GM21381 (cell line): ENCODE data around the gene NEU3.
"Not testable (repeated sequence)": the region's sequence is repeated elsewhere in the genome, so short reads cannot be mapped to it uniquely, and the experiment has no call there.

Experiments
- ATAC-seq: cut with Tn5 transposase; IDR thresholded peaks from one replicate; pipeline ENCODE4 v1.9.1; 2021; ENCODE audit warnings: mild to moderate bottlenecking, moderate library complexity; ENCODE audit not compliant: unreplicated experiment

The NEU3 gene

DNA sequence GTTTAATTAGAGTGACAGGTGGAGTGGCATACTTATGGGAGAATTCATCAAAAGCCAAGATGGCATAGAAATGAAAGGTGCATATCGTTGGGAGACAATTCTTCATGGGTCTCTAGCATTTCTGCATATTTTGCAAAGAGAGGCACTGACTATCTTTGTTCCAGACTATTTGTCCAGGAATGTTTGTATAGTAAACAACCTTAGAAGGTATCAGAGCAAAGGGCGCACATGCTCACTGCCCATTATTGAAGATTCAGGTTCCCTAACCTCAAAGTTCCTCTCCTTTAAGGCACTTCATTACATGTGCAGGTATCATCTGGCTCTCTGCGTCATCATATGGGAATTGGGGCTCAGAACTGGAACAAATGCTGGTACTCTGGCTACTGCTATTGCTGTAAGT is 4.7 kb upstream of the NEU3 start:
- ATAC-seq, result no peak

- ATAC-seq, result no peak
Measured at GRCh38 chr11:74984730-74985129, 4.0 kb upstream of the NEU3 start.

DNA sequence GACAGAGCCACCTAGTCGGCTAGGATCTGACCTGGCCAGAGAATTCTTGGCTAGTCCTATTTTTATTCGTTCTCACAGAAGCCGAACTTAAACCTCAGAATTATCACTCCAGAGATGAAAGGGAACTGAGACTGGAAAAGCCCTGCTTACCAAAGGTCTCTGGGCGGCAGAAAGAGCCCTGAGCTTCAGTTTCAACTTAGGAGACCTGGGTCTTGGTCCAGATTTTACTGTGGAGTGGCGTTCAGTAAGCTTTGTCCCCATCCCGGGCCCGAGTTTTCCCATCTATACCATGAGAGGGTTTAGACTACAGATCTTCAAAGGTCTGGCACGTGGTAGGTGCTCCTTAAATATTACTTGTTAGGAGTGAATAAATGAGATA is 516 bp downstream of the NEU3 start:
- ATAC-seq, result peak; percentile 8

- not testable (repeated sequence) for ATAC-seq
Measured at GRCh38 chr11:74990150-74990549, 1.4 kb downstream of the NEU3 start.

DNA sequence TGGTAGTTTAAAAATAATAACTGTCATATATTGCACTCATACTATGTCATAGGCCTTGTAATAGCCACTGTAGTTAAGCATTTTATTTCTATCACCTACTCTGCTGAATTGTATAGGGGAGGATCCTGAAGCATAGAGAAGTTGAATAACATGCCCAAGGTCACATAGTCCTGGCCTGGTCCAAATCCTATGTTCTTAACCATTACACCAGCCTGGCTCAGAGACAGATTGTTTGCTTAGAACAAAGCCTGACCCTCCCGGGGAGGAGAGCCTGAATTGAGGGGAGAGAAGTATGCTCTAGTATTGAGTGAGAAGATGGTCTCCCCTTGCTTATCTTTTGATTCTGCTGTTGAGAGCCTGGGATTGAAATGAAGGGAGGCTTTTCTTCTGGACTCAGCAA is 2.2 kb downstream of the NEU3 start:
- ATAC-seq, result no peak

DNA sequence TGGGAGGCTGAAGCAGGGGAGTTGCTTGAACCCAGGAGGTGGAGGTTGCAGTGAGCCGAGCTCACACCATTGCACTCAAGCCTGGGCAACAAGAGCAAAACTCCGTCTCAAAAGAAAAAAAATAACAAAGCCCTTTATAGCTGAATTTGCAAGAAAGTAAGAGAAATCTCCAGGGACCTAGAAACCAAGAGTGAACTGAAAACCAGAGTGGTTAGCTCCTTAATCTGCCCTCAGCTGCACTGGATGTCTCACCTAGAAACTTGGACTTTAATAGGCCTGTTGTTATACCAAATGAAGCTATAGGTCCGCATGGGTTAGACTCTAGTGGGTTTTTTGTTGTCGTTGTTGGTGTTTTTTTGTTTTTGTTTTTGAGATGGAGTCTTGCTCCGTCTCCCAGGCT is 4.1 kb downstream of the NEU3 start:
- no peak for ATAC-seq

DNA sequence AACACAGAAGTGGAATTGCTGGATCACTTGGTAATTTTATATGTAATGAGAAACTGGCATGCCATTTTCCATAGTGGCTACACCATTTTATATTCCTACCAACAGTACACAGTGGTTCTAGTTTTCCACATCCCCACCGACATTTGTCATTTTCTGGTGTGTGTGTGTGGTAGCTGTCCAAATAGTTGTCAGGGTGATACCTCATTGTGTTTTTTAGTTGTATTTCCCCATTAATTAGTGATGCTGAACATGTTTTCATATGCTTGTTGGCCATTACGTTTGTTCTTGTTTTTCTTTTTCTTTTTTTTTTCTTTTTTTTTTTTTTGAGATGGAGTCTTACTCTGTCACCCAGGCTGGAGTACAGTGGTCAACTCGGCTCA is 12.2 kb downstream of the NEU3 start:
- no peak for ATAC-seq

DNA sequence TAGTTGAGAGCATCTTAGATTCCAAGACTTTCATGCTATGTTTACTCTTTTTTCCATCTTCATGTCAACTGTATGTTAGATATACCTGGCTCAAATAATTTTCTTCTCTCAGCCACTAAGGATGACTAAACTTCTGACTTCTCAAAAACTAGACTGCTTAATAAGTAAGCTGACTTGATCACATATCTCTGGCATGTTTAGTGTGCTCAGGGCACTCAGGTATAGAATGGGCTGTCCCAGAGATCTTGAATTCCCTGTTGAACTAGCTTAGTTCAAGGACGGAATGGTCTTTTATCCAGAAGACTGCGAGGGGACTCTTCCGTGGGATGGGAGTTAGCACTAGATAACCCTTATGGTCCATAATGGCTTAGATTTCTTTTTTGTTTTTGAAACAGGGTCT is 13.0 kb downstream of the NEU3 start:
- ATAC-seq, result no peak

DNA sequence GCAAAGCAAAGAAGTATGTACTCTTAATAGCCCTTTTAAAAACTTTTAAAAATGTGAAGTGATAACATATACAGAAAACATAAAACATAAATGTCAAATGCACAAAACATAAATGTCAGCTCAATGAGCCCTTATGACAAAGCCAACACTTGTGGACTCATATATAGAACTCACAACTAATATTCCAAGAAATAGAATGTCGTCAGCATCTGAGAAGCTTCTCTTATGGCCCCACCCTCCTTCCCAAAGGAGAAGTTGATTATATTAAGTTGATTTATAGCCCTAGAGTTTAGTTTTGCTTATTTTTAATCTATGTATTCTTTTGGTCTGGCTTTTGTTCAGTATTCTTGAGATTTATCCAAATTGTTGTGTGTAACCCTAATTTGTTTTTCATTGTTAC is 13.8 kb downstream of the NEU3 start:
- ATAC-seq, result no peak

DNA sequence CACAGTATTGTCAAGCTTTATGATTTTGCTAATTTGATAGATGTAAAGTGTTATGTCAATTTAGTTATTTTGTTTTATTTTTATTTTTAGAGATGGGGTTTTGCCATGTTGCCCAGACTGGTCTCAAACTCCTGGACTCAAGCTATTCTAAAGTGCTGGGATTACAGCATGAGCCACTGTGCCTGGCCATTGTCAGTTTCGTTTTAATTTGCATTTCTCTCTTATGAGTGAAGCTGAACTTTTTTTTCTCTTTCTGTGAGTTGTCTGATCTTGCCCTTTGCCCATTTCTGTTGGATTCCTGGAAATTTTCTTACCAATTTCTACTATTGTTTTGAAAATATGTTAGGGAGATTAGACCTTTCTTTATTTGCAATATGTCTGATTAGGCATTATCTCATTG is 15.5 kb downstream of the NEU3 start:
- no peak for ATAC-seq

DNA sequence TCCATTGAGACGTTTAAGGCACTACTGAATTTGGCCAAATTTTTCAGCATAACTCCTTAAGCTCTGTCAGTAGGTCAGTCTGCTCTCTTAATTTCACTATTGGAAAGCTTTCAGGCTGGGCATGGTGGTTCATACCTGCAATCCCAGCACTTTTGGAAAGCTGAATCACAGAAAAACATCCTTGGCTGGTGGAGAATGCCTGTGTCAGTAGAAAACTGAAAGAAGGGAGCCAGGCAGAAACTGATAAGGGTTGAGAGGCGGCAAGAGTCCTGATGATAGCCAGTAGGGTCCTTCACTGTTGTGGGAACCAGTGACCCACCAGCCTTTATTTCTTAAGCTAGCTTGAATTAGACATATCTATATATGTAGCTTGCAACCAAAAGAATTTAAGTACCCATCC is 22.6 kb downstream of the NEU3 start:
- ATAC-seq, result no peak

- no peak for ATAC-seq
Measured at GRCh38 chr11:75011872-75012271, 23.1 kb downstream of the NEU3 start.

DNA sequence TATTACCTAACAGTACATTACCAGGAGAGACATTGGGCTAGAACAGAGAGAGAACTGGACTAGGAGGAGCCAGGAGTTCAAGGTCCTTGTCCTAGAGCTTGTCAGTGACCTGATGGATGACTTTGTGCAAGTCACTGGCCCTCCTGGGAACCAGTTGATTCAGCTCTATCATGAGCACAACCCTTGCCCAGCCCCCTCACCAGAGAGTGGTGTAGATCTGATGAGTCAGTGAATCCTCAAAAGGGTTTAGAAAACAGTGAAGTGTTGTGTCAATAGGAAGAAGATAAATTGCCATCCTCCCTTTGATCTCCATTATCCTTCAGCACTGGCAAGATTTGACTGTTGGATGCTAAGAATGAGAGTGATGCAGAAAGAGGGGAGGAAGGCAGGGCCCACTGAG is 24.3 kb downstream of the NEU3 start:
- ATAC-seq, result no peak

GRCh38 chr11:75014129-75014528 is 25.4 kb downstream of the NEU3 start:
- ATAC-seq, result no peak

DNA sequence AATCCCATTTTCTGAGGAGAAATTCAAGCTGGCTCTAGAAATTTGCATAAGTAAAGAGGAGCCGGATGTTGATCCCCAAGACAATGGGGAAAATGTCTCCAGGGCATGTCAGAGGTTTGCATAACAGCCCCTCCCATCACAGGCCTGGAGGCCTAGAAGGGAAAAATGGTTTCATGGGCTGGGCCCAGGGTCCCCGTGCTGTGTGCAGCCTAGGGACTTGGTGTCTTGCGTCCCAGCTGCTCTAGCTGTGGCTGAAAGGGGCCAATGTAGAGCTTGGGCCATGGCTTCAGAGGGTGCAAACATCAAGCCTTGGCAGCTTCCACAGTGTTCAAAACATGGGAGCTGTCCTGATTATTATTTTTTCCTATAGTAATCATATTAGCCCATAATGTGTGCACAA is 30.5 kb downstream of the NEU3 start:
- not testable (repeated sequence) for ATAC-seq

DNA sequence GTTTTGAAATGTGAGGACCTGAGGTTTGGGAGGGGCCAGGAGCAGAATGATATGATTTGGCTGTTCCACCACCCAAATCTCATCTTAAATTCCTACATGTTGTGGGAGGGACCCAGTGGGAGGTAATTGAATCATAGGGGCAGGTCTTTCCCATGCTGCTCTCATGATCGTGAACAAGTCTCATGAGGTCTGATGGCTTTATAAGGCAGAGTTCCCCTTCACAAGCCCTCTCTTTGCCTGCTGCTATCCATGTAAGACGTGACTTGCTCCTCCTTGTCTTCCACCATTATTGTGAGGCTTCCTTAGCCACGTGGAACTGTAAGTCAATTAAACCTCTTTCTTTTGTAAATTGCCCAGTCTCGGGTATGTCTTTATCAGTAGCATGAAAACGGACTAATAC is 31.6 kb downstream of the NEU3 start:
- not testable (repeated sequence) for ATAC-seq

- peak; percentile 45 for ATAC-seq
Measured at GRCh38 chr11:75022296-75022695, 33.6 kb downstream of the NEU3 start.

GRCh38 chr11:75022759-75023396 is 34.1 kb downstream of the NEU3 start:
- ATAC-seq, result peak; percentile 69

- no peak for ATAC-seq
Measured at GRCh38 chr11:75023446-75024067, 34.8 kb downstream of the NEU3 start.

DNA sequence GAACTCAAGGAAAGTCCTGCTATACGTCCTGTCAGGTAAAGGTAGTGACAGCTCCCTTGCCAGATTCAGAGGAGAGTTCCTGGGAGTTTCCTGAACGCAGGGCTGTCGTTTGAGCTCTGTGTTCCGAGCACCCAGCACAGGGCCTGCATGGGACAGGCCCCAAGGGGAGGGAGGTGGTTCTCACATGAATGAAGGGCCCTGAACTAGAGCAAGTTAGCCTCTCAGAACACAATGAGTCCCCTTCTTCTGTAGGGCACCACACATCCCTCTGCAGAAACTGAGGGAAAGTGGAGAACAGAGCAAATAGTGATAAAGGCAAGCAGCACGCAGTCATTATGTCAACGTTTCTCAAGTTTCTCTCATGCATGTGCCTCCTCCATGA is 35.3 kb downstream of the NEU3 start:
- no peak for ATAC-seq

- ATAC-seq, result no peak
Measured at GRCh38 chr11:75024764-75025211, 36.1 kb downstream of the NEU3 start.

- ATAC-seq, result no peak
Measured at GRCh38 chr11:75025561-75025960, 36.8 kb downstream of the NEU3 start.

GRCh38 chr11:75028321-75028720 is 39.6 kb downstream of the NEU3 start:
- ATAC-seq, result no peak
